ENCODE data around the gene ARHGEF5.

DNA sequence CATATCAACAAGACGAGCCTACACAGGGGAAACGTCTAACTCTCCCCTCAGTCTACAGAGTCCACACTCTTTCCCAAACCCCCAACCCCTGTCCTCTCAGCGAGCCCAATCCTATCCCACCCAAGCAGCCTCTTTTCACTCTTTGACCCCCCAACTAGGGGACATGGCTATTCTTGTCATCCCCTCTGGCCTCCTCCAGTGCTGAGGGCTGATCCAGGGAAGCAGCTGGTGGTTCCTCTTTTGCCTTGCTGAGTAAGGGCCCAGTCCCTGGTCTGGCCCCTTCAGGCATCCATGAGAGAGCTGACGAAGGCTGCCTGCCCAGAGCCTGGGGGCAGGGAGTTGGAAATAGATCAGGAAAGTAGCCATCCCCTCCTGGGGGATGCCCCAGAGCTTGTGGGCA lies 41.9 kb downstream of the ARHGEF5 start:
- TF ChIP-seq POLR2A (IDR thresholded peaks at IDR 0.05; ENCODE audit: low read depth, low read length) (no peak), PAX5 (IDR thresholded peaks at IDR 0.05; ENCODE audit: insufficient read depth, low read length, severe bottlenecking) (no peak), POLR2AphosphoS5 (IDR thresholded peaks at IDR 0.05; ENCODE audit: low read depth, low read length) (no peak), TAF1 (IDR thresholded peaks at IDR 0.05; ENCODE audit: low read depth, low read length) (no peak)

Data from GM12891 (cell line).